Astrocyte (in vitro differentiated cells and primary cell): ENCODE data around the gene KEL. TPM values are rescaled to one million over a fixed set of nuclear protein-coding genes. Genes with fewer than 3 reads are reported as not detected.

ENCODE experiments used
- DNase-seq: peaks from one replicate; pipeline ENCODE4 v3.0.0-alpha.2; 2010; ENCODE audit warnings: low read depth
- FAIRE-seq: peaks from 2 replicates; lab custom pipeline; 2011; peaks lifted over from hg19 to GRCh38; lab: Jason Lieb, UNC
- H2AFZ ChIP-seq: 2 replicates; pipeline ENCODE4 v1.6.0; 2012; ENCODE audit warnings: low read depth, low read length, inconsistent platforms
- H3K27ac ChIP-seq: 2 replicates; pipeline ENCODE4 v1.5.1; 2011; ENCODE audit warnings: low read depth, low read length, inconsistent platforms
- H3K27me3 ChIP-seq: 2 replicates; pipeline ENCODE4 v1.6.0; 2011; ENCODE audit warnings: low read length, inconsistent platforms; ENCODE audit not compliant: insufficient read depth
- H3K36me3 ChIP-seq: 2 replicates; pipeline ENCODE4 v1.5.1; 2011; ENCODE audit warnings: low read length, inconsistent platforms; ENCODE audit not compliant: insufficient read depth
- H3K4me1 ChIP-seq: 2 replicates; pipeline ENCODE4 v1.5.1; 2011; ENCODE audit warnings: low read length, inconsistent platforms; ENCODE audit not compliant: insufficient read depth
- H3K4me2 ChIP-seq: 2 replicates; pipeline ENCODE4 v1.6.0; 2012; ENCODE audit warnings: low read length, inconsistent platforms
- H3K4me3 ChIP-seq: 2 replicates; pipeline ENCODE4 v1.5.1; 2011; ENCODE audit warnings: low read depth, mild to moderate bottlenecking, low read length, inconsistent platforms; ENCODE audit not compliant: insufficient read depth
- H3K79me2 ChIP-seq: 2 replicates; pipeline ENCODE4 v1.6.0; 2012; ENCODE audit warnings: mild to moderate bottlenecking, low read length, inconsistent platforms; ENCODE audit not compliant: insufficient read depth
- H3K9ac ChIP-seq: 2 replicates; pipeline ENCODE4 v1.6.0; 2012; ENCODE audit warnings: mild to moderate bottlenecking, low read length, inconsistent platforms
- H3K9me3 ChIP-seq: 2 replicates; pipeline ENCODE4 v1.5.1; 2012; ENCODE audit warnings: low read depth, mild to moderate bottlenecking, low read length, inconsistent platforms; ENCODE audit not compliant: insufficient read depth
- H4K20me1 ChIP-seq: 2 replicates; pipeline ENCODE4 v1.6.0; 2012; ENCODE audit warnings: low read length, inconsistent platforms; ENCODE audit not compliant: insufficient read depth
- H3K27ac Mint-ChIP-seq: one replicate; pipeline ENCODE4 v1.8.0; 2021; ENCODE audit warnings: mild to moderate bottlenecking, mixed read lengths; ENCODE audit not compliant: unreplicated experiment
- H3K27me3 Mint-ChIP-seq: one replicate; pipeline ENCODE4 v1.8.0; 2021; ENCODE audit warnings: low read depth, mixed read lengths; ENCODE audit not compliant: unreplicated experiment
- H3K36me3 Mint-ChIP-seq: one replicate; pipeline ENCODE4 v1.8.0; 2021; ENCODE audit warnings: low read depth, mixed read lengths; ENCODE audit not compliant: unreplicated experiment
- H3K4me1 Mint-ChIP-seq: one replicate; pipeline ENCODE4 v1.8.0; 2021; ENCODE audit warnings: low read depth, mixed read lengths; ENCODE audit not compliant: unreplicated experiment
- H3K4me3 Mint-ChIP-seq: one replicate; pipeline ENCODE4 v1.8.0; 2021; ENCODE audit warnings: mild to moderate bottlenecking, moderate library complexity, mixed read lengths; ENCODE audit not compliant: unreplicated experiment
- H3K9me3 Mint-ChIP-seq: one replicate; pipeline ENCODE4 v1.8.0; 2021; ENCODE audit warnings: mild to moderate bottlenecking, mixed read lengths; ENCODE audit not compliant: unreplicated experiment
- CTCF ChIP-seq: IDR thresholded peaks from 2 replicates; pipeline ENCODE4 v1.5.1; 2011; ENCODE audit warnings: low read depth, mild to moderate bottlenecking, inconsistent platforms, low read length, moderate library complexity; ENCODE audit not compliant: insufficient read depth
- EZH2 ChIP-seq: IDR thresholded peaks from 2 replicates; pipeline ENCODE4 v1.6.1; 2012; ENCODE audit warnings: mild to moderate bottlenecking, low read length, inconsistent platforms; ENCODE audit not compliant: insufficient read depth
- total RNA-seq: library from RNA; stranded (reverse); gene quantifications from 2 replicates; pipeline ENCODE4 v1.2.1, GENCODE V29; 2021

Gene KEL
- total RNA-seq, 1 donor from 2014 or later = not detected

GRCh38 chr7:143002106-143002505 is 39.9 kb upstream of the KEL start:
- Histone ChIP-seq H3K4me1 (no peaks in the 10 kb centered on the region), H3K4me2 (no peak overlapping the region), H2AFZ (no peak overlapping the region), H3K27me3 (no peaks in the 10 kb centered on the region), H3K9ac (no peak overlapping the region), H3K36me3 (no peaks in the 10 kb centered on the region), H3K79me2 (no peaks in the 10 kb centered on the region), H3K27ac (no peak overlapping the region), H4K20me1 (no peaks in the 10 kb centered on the region), H3K4me3 (no peak overlapping the region), H3K9me3 (no peaks in the 10 kb centered on the region)
- H3K4me1 Mint-ChIP-seq = no peaks in the 10 kb centered on the region
- peaks cover 3% of the 10 kb centered on the region for H3K27me3 Mint-ChIP-seq
- H3K4me3 Mint-ChIP-seq = no peak overlapping the region
- TF ChIP-seq EZH2 = no peak
- peak; percentile 38 for TF ChIP-seq CTCF
- H3K36me3 Mint-ChIP-seq = no peaks in the 10 kb centered on the region
- no peak for FAIRE-seq
- DNase-seq = no peak
- H3K9me3 Mint-ChIP-seq = no peaks in the 10 kb centered on the region
- H3K27ac Mint-ChIP-seq = no peak overlapping the region

- Histone ChIP-seq H3K4me1 (no peaks in the 10 kb centered on the region), H3K4me2 (no peak overlapping the region), H3K9ac (no peak overlapping the region), H3K79me2 (no peaks in the 10 kb centered on the region), H3K27me3 (no peaks in the 10 kb centered on the region), H3K36me3 (no peaks in the 10 kb centered on the region), H3K9me3 (no peaks in the 10 kb centered on the region), H3K27ac (no peak overlapping the region), H4K20me1 (no peaks in the 10 kb centered on the region), H3K4me3 (no peak overlapping the region), H2AFZ (no peak overlapping the region)
- no peaks in the 10 kb centered on the region for H3K9me3 Mint-ChIP-seq
- FAIRE-seq (no peak), DNase-seq (no peak)
- no peak overlapping the region for H3K4me3 Mint-ChIP-seq
- H3K27ac Mint-ChIP-seq = no peak overlapping the region
- H3K36me3 Mint-ChIP-seq = no peaks in the 10 kb centered on the region
- H3K27me3 Mint-ChIP-seq = peaks cover 3% of the 10 kb centered on the region
- no peaks in the 10 kb centered on the region for H3K4me1 Mint-ChIP-seq
- TF ChIP-seq EZH2 = no peak
- no peak for TF ChIP-seq CTCF
These were observed 38.5 kb upstream of the KEL start for GRCh38 chr7:143000648-143001047.

- no peaks in the 10 kb centered on the region for H3K9me3 Mint-ChIP-seq
- no peaks in the 10 kb centered on the region for H3K4me1 Mint-ChIP-seq
- Histone ChIP-seq H3K36me3 (no peaks in the 10 kb centered on the region), H3K27me3 (no peaks in the 10 kb centered on the region), H3K4me3 (no peak overlapping the region), H3K4me1 (no peaks in the 10 kb centered on the region), H3K4me2 (no peak overlapping the region), H3K27ac (no peak overlapping the region), H3K9ac (no peak overlapping the region), H4K20me1 (no peaks in the 10 kb centered on the region), H2AFZ (no peak overlapping the region), H3K79me2 (no peaks in the 10 kb centered on the region), H3K9me3 (no peaks in the 10 kb centered on the region)
- FAIRE-seq (no peak), DNase-seq (no peak)
- H3K27me3 Mint-ChIP-seq = no peaks in the 10 kb centered on the region
- no peaks in the 10 kb centered on the region for H3K36me3 Mint-ChIP-seq
- TF ChIP-seq CTCF (no peak), EZH2 (no peak)
- no peak overlapping the region for H3K27ac Mint-ChIP-seq
- no peak overlapping the region for H3K4me3 Mint-ChIP-seq
These were observed 37.6 kb upstream of the KEL start for GRCh38 chr7:142999793-143000192.
